ENCODE results near the gene RDH5. TPM values are rescaled to one million over a fixed set of nuclear protein-coding genes. Genes with fewer than 3 reads are reported as not detected.

The RDH5 gene
- total and polyA plus RNA-seq, 2 of the 4 experiments (the other 2 are of a cell fraction) = 7.3 to 18.8 TPM

DNA sequence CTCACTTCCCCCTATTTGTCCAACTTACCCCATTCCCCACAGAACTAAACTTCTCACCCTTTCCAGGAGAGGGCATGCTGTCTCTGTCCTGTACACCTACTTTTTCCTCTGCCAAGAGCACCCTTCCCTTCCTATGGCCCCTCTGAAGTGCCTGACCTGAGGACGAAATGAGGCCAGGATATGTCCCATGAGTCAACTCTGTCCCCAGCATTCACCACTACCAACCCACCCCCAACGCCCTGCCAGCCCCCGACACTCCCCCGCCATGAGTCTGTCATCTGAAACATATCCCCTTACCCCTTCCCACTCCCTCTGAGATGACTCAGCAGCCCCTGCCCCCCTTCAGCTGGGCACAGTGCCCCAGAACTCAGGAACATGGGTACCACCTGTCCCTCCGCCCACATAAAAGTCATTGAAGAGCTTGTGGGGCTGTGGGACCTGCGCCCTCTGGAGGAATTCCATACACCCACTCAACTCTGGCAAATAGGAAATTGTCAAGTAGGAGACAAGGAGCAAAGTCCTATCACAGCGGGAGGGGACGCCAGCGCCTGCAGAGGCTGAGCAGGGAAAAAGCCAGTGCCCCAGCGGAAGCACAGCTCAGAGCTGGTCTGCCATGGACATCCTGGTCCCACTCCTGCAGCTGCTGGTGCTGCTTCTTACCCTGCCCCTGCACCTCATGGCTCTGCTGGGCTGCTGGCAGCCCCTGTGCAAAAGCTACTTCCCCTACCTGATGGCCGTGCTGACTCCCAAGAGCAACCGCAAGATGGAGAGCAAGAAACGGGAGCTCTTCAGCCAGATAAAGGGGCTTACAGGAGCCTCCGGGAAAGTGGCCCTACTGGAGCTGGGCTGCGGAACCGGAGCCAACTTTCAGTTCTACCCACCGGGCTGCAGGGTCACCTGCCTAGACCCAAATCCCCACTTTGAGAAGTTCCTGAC is 38.8 kb upstream of the RDH5 start:
- Histone ChIP-seq H3K36me3 (ENCODE audit: control insufficient read depth, insufficient read depth, low read length) (no peaks in the 10 kb centered on the region), H3K9me1 (ENCODE audit: insufficient read depth, low read length) (no peaks in the 10 kb centered on the region), H3K14ac (replicated peaks; ENCODE audit: low read depth, low read length) (no peak overlapping the region), H3K9ac (ENCODE audit: low read depth, low read length) (no peak overlapping the region), H3K4me2 (ENCODE audit: low read depth, low read length) (peak overlapping the region; percentile 69), H3K4me3 (ENCODE audit: insufficient read depth, low read depth, low read length) (no peak overlapping the region), H2BK20ac (ENCODE audit: low read depth, low read length) (no peak overlapping the region), H4K20me1 (ENCODE audit: insufficient read depth, low read length) (no peaks in the 10 kb centered on the region), H2AK5ac (ENCODE audit: low read depth, low read length) (peak overlapping the region; percentile 13; the same call in 1 of the 2 replicates), H4K91ac (ENCODE audit: insufficient read depth, low read depth, low read length) (no peak overlapping the region), H3K27me3 (ENCODE audit: control insufficient read depth, insufficient read depth, low read length) (peaks cover 12% of the 10 kb centered on the region), H4K8ac (ENCODE audit: low read depth in 2 of 2, low read length in 2 of 2) (no peak overlapping the region), H3K79me1 (ENCODE audit: low read depth in 1 of 2, low read length in 2 of 2) (no peaks in the 10 kb centered on the region), H2BK15ac (ENCODE audit: low read depth, low read length) (no peak overlapping the region), H2AK9ac (replicated peaks; ENCODE audit: low read depth, low read length, poor library complexity) (no peak overlapping the region), H2AFZ (replicated peaks; ENCODE audit: low read length, poor library complexity) (peak overlapping the region; percentile 85), H3K18ac (ENCODE audit: low read depth, low read length) (no peak overlapping the region), H2BK5ac (ENCODE audit: low read depth, low read length, poor library complexity, severe bottlenecking) (no peak overlapping the region), H3K56ac (ENCODE audit: extremely low read depth, insufficient read depth, low read length) (no peak overlapping the region), H4K5ac (ENCODE audit: low read depth, low read length) (no peak overlapping the region), H3K9me3 (ENCODE audit: control insufficient read depth, insufficient read depth, low read length) (no peaks in the 10 kb centered on the region), H2BK120ac (ENCODE audit: low read depth, low read length) (no peak overlapping the region), H3K4ac (ENCODE audit: low read depth, low read length) (no peak overlapping the region), H3K27ac (ENCODE audit: insufficient read depth, low read length) (no peak overlapping the region), H3K23ac (ENCODE audit: low read depth, low read length) (no peak overlapping the region), H3K4me1 (ENCODE audit: control insufficient read depth, insufficient read depth, low read length) (peaks cover 2% of the 10 kb centered on the region)
- ChIA-PET CTCF (interaction anchor here (0.8 to 1.2 kb wide), 3 partner anchors 14 to 480 kb away, joined by 3 read pairs; no protein-coding TSS in a partner anchor), POLR2A (ENCODE audit: unreplicated experiment) (no interaction called here)
- TF ChIP-seq MAZ (IDR thresholded peaks at IDR 0.05; ENCODE audit: borderline replicate concordance, low read depth, low read length) = no peak
- TF ChIP-seq FOS (IDR thresholded peaks at IDR 0.05; ENCODE audit: low read depth, low read length) = no peak
- TF ChIP-seq, protein P1, sequence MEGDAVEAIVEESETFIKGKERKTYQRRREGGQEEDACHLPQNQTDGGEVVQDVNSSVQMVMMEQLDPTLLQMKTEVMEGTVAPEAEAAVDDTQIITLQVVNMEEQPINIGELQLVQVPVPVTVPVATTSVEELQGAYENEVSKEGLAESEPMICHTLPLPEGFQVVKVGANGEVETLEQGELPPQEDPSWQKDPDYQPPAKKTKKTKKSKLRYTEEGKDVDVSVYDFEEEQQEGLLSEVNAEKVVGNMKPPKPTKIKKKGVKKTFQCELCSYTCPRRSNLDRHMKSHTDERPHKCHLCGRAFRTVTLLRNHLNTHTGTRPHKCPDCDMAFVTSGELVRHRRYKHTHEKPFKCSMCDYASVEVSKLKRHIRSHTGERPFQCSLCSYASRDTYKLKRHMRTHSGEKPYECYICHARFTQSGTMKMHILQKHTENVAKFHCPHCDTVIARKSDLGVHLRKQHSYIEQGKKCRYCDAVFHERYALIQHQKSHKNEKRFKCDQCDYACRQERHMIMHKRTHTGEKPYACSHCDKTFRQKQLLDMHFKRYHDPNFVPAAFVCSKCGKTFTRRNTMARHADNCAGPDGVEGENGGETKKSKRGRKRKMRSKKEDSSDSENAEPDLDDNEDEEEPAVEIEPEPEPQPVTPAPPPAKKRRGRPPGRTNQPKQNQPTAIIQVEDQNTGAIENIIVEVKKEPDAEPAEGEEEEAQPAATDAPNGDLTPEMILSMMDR (conservative IDR thresholded peaks at IDR 0.05; ENCODE audit: low read depth, low read length) = peak; percentile 35
- TF ChIP-seq RAD21 (IDR thresholded peaks at IDR 0.05; ENCODE audit: low read length) = peak; percentile 52
- TF ChIP-seq MAFK (IDR thresholded peaks at IDR 0.05; ENCODE audit: low read depth, low read length) = no peak
- 0 out of 2 replicates have a peak, but pooled peaks have one; percentile 15 for TF ChIP-seq NFE2L2 (IDR thresholded peaks at IDR 0.05; ENCODE audit: low read depth, low read length)
- TF ChIP-seq SMC3 (IDR thresholded peaks at IDR 0.05; ENCODE audit: low read depth, low read length) = peak; percentile 42; the same call in 1 of the 2 replicates
- TF ChIP-seq RCOR1 (IDR thresholded peaks at IDR 0.05; ENCODE audit: insufficient replicate concordance, low read length) = no peak
- intact Hi-C loops (cut with micrococcal nuclease) (loop anchor here (1.0 kb wide), 1 partner anchor 56 kb away; no protein-coding TSS in a partner anchor), in situ Hi-C loops (cut with MboI; ENCODE audit: low sequenced_read_pairs) (no loop called here), dilution Hi-C loops (cut with HindIII; ENCODE audit: low sequenced_read_pairs, unreplicated experiment) (no loop called here)
- BruUV-seq (replicated peaks) = no TSS peak
- WGBS, 2 experiments (ENCODE audit: extremely low coverage in 2 of 2, insufficient read length in 1 of 2) = 6% methylated on average over 7 of the region's 17 CpGs; no CpG with 5 or more reads in 1 of the 2 experiments
- peak; percentile 75 for ATAC-seq (ENCODE audit: low read depth)
- peak; percentile 51 for DNase-seq
